Right kidney (tissue), 1 donor: Measurements from ENCODE around the gene LRRFIP1.

Source experiments
- DNase-seq: peaks from one replicate; pipeline ENCODE4 v3.0.0-alpha.2; 2016

Gene LRRFIP1

DNA sequence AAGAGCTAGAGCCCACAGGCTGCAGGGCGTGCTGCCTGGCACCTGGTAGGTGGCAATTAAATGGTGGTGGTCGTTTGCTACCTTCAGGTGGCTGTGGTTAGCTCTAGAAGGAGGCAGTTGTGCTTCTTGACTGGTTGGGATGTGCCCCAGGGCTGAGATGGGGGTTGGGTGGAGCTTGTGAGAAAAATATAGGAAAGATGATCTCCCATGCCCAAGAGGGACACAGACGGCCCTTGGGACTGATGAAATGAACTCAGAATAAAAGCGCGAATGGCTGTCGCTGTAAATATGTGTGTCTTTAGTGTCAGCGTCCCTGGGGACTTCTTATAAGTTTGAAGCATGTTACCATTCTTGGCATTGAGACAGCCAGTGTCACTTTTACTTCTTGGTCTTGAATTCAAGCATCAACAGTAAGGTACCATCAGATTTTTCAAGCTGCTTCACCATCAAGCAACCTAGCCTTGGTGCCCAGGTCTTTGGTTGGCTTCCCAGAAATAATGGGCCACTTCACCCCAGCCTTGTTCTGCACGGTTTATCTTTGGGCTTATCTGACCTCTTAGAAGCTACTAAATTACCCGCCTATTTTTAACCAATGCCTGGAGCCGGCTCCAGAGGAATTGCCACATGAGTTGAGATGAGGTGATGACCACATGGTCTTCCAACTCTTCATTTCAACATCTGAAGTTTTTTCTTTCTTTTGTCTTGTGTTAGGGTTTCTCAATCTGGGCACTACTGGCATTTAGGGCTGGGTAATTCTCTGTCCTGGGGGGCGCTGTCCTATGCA lies 11.9 kb downstream of the LRRFIP1 start:
- no peak for DNase-seq

GRCh38 chr2:237639836-237640220 lies 12.4 kb downstream of the LRRFIP1 start:
- no peak for DNase-seq

DNA sequence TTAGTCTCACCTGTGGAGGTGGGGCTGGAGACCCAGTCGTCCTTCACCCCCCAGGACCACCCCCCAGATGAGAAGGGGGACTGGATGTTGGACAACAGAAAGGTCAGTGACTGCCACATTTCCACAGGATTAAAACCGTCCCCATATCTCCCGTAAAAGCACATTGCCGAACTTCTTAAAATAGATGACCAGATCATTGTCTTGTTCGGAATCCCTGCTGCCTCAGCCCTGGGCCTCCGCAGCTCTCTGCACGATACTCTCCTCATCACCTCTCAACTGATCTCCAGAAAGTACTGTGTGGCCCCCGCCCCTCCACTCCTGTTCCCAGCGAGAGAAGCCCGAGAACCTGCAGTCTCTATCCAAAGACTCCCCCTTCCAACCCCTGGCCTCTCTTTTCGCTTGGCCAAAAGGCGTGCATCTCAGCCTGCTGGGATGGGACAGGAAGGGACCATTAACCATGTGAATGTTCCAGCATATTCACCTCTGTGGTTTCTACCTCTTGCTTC lies 13.2 kb downstream of the LRRFIP1 start:
- DNase-seq, result no peak

DNA sequence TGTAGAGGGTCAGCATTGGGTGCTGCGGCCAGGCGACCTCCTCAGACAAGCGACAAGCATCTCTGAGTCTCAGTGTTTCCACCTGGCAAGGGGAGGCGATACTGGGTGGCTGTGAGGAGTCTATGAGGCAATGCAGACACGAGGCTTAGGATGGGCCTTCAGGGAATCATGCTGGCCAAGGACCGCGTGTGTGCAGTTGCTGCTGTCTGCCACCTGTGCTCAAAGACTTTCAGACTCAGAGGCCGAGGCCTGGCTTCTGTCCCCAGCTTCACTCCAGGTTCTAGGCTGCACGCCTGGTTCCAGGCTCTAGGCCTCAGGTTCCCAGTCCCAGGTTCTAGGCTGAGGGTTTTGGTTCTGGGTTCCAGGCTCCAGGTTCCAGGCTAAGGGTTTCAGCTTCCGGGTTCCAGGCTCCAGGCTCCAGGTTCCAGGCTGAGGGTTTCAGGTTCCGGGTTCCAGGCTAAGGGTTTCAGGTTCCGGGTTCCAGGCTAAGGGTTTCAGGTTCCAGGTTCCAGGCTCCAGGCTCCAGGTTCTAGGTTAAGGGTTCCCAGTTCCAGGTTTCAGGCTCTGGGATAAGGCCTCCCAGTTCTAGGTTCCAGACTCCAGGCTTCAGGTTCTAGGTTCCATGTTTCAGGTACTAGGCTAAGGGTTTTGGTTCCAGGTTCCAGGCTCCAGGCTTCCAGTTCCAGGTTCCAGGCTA lies 14.8 kb downstream of the LRRFIP1 start:
- DNase-seq, result no peak

GRCh38 chr2:237643066-237643465 lies 15.7 kb downstream of the LRRFIP1 start:
- no peak for DNase-seq

DNA sequence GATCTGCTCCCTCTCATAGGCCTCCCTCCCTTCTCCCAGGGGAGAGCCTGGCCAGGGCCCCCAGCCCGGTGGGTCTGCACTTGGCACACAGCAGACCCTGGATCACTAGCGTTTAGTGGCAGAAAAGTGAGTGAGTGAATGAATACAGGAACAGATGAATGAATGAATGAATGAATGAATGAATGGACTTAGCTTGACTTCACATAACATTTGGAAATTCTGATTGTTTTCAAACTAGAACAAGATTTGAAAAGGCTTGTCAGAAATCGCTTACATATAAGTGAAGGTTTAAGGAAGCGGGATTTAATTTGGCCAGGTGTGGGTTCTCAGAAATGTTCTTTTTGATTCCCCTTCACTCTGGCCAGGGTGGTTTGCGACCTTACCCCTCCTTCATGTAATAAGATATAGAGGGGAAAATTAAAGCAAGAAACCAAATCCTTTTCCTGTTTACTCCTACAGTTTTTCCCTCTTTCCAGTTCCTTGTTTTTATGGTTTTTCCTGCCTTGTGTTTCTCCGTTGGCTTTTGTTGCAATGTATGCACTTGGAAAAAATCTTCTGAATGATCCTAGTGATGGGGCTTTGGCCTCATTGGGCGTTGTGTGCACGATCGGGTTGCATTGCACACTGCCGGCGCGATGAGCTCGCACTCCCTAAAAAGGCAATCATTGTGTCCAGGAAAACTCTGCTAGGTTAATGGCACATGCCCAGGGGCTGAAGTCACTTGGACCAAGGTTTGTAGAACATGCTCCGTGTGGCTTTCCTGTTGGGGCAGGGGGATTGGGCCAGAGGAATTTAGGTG lies 16.4 kb downstream of the LRRFIP1 start:
- DNase-seq, result no peak

- no peak for DNase-seq
Measured at GRCh38 chr2:237644381-237644703, 17.0 kb downstream of the LRRFIP1 start.

DNA sequence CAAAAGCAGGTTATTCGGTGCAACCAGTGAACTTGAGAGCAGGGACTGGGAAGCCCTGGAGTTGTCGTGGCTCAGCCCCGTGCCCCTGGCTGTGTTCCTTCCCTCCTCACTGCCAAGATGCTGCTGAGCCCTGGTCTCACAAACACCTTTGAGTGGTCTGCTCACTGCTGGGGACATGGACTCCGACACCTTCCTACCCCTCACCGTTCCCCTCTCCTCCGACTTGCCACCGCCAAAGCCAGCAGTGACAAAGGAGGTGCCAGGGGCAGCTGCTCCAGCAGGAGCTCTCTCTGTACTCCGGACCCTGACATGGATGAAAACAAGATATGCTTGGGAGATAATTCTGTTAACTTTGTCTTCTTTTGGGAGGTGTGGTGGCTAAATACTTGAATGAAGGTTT lies 17.9 kb downstream of the LRRFIP1 start:
- no peak for DNase-seq

DNA sequence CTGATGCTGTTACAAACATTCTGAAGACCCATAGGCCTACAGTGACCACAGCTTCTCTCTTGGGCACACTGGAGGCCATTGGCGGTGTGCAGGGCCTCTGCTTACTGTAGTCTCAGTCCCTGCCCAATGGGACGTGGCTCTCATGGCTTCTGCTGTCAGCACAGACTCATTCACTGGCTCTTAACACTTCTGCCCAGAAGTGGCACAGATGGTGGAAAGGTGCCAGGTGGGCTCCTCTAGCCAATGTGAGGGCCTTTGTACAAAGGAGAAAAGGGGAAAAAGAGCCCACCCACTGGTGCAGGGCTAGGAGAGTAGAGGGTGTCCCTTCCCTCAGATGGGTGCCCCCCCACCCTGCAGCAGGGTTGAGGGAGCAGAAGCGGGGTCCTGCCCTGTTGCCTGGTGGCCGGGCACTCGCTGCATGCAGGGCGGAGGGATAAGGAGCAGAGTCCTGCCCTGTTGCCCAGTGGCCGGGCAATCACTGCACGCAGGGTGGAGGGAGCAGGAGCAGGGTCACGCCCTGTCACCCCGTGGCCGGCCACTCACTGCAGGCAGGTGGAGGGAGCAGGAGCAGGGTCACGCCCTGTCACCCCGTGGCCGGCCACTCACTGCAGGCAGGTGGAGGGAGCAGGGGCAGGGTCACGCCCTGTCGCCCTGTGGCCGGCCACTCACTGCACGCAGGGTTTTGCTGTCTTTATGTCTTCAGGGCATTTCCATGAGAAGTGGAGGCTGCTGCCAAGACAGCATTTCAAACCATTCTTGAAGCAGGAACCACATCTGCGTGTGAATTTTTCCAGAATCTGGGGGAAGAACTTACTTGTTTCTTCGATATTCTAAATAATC lies 20.0 kb downstream of the LRRFIP1 start:
- DNase-seq, result no peak

GRCh38 chr2:237648016-237648381 lies 20.6 kb downstream of the LRRFIP1 start:
- DNase-seq, result no peak

- DNase-seq, result no peak
Measured at GRCh38 chr2:237649541-237650454, 22.4 kb downstream of the LRRFIP1 start.

DNA sequence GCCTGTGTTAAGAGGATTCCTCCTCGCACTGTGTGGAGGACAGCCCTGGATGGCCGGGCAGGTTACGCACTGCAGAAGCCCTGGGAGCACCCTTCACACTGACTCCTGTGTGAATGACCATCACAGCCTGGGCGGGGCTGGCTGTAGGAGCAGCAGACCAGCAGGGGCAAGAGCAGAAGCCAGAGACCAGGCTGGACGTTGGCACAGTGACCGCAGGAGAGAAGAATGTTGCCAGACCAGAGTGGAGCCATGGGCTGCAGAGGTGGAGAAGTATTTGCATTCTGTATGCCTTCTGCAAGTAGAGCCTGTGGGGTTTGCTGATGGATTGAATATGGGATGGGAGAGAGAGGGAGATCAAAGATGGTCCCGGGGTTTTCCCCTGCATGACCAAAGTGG lies 23.1 kb downstream of the LRRFIP1 start:
- no peak for DNase-seq

- no peak for DNase-seq
Measured at GRCh38 chr2:237651761-237652160, 24.4 kb downstream of the LRRFIP1 start.

- no peak for DNase-seq
Measured at GRCh38 chr2:237652181-237652580, 24.8 kb downstream of the LRRFIP1 start.

- DNase-seq, result no peak
Measured at GRCh38 chr2:237652854-237653253, 25.5 kb downstream of the LRRFIP1 start.

DNA sequence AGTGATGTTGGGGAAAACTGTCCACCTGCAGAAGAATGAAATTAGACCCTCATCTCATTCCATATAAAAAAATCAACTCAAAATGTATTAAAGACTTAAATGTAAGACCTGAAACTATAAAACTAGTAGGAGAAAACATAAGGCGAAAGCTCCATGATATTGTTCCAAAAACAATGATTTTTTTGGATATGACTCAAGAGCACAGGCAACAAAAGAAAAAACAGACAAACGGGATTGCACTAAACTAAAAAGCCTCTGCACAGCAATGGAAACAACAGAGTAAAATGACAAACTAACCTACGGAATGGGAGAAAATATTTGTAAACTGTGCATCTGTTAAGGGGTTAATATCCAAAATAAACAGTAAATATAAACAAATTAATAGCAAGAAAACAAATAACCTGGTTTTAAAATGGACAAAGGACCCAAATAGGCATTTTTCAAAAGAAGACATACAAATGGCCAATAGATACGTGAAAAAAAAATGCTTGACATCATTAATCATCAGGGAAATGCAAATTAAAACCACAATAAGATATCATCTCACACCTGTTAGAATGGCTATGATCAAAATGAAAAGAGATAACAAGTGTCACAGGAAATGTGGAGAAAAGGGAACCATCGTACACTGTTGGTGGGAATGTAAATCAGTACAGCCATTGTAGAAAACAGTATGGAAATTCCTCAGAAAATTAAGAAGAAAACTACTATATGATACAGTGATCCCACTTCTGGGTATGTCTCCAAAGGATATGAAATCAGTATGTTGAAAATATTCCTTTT lies 26.6 kb downstream of the LRRFIP1 start:
- DNase-seq, result no peak

DNA sequence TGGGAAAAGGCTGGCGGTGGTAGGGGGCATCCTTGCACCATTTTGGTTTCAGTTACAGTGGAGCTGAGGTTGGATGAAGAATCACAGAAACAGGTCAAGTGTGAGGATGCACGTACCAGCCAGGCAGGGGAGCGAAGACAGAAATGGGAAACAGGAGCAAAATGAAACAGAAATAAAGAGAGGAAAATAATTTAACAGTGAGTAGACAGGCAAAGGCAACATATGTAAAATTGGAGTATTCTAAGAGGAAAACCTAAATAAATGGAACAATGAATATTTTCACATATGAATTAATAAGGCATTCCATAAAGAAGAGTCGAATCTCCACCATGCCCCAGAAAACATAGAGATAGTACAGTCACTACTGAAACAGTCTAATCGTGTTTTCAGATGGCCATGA lies 29.7 kb downstream of the LRRFIP1 start:
- DNase-seq, result no peak

- DNase-seq, result no peak
Measured at GRCh38 chr2:237660381-237660900, 33.1 kb downstream of the LRRFIP1 start.

- no peak for DNase-seq
Measured at GRCh38 chr2:237661270-237661669, 33.9 kb downstream of the LRRFIP1 start.

DNA sequence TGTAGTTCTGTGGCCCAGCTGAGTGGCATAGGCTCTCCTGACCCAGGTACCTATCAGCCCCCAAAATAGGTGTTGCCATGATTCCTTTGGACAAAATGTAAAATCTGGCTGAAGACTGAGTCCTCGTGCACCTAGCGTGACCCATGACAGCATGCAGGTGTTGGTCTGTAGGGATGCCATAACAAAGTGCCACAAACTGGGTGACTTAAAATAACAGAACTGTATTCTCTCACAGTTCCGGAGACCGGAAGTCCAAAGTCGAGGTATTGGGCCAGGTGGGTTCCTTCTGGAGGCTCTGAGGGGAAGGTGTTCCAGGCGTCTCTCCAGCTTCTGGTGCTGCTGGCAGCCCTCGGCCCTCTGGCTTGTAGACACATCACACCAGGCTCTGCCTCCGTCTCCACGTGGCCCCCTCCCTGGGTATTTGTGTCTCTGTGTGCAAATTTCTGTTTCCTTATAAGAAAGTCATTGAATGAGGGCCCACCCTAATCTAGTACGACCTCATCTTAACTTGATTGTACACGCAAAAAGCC lies 34.5 kb downstream of the LRRFIP1 start:
- no peak for DNase-seq
